K562 (cell line): ENCODE results near the gene LAIR2. TPM values are rescaled to one million over a fixed set of nuclear protein-coding genes. Genes with fewer than 3 reads are reported as not detected.

Experiments used
- BRCA1 ChIP-seq, 2 experiments: fragments of 450-650 bp in 1 of 2; sonication (generic) in 1 of 2; formaldehyde crosslinking in 1 of 2; IDR thresholded peaks; 2 replicates each; pipeline versions ENCODE4 v1.5.0 to v1.6.1; 2017 to 2020; ENCODE audit warnings: mild to moderate bottlenecking in 1 of 2, missing genetic modification reagents in 1 of 2
- CBFB ChIP-seq: sonication (generic); formaldehyde crosslinking; IDR thresholded peaks from 2 replicates; pipeline ENCODE4 v1.4.0; 2020; ENCODE audit warnings: mild to moderate bottlenecking, missing genetic modification reagents
- CXXC5 ChIP-seq: fragments of 250-450 bp; sonication (Bioruptor Pico); IDR thresholded peaks from 2 replicates; pipeline ENCODE4 v1.8.0; 2022; ENCODE audit warnings: inconsistent platforms, mild to moderate bottlenecking, moderate library complexity
- FOXA3 ChIP-seq, 2 experiments: fragments of 450-650 bp in 1 of 2; sonication (generic) in 1 of 2; formaldehyde crosslinking; IDR thresholded peaks in 1 of 2; conservative IDR thresholded peaks in 1 of 2; 2 replicates each; pipeline versions ENCODE4 v1.4.0 to v1.8.0; 2020 to 2022; ENCODE audit warnings: mild to moderate bottlenecking in 2 of 2, missing genetic modification reagents in 1 of 2
- FOXP1 ChIP-seq: sonication (generic); formaldehyde crosslinking; IDR thresholded peaks from 2 replicates; pipeline ENCODE4 v1.8.0; 2022; ENCODE audit warnings: mild to moderate bottlenecking, missing genetic modification reagents
- HIVEP1 ChIP-seq: fragments of 250-450 bp; sonication (Bioruptor Pico); IDR thresholded peaks from 2 replicates; pipeline ENCODE4 v1.4.0; 2020; ENCODE audit warnings: mild to moderate bottlenecking
- HNRNPLL ChIP-seq: fragments of 200-400 bp; formaldehyde crosslinking; IDR thresholded peaks from 2 replicates; pipeline ENCODE4 v1.6.1; 2017; ENCODE audit warnings: low read length, low read depth, mild to moderate bottlenecking; ENCODE audit not compliant: poor library complexity, severe bottlenecking
- MAZ ChIP-seq, 2 experiments: fragments of 450-650 bp in 1 of 2; sonication (generic) in 1 of 2; formaldehyde crosslinking; IDR thresholded peaks in 1 of 2; conservative IDR thresholded peaks in 1 of 2; 2 replicates each; pipeline versions ENCODE4 v1.4.0 to v1.5.0; 2020; ENCODE audit warnings: mild to moderate bottlenecking in 1 of 2, missing genetic modification reagents in 1 of 2
- MBD2 ChIP-seq: sonication (generic); IDR thresholded peaks from 2 replicates; pipeline ENCODE4 v1.6.1; 2016; ENCODE audit warnings: low read depth, borderline replicate concordance
- NEUROD1 ChIP-seq: fragments of 150-350 bp; IDR thresholded peaks from 2 replicates; pipeline ENCODE4 v1.6.1; 2014; ENCODE audit warnings: borderline replicate concordance, low read length, low read depth; ENCODE audit not compliant: partially characterized antibody
- PCBP2 ChIP-seq: fragments of 200-400 bp; formaldehyde crosslinking; IDR thresholded peaks from 2 replicates; pipeline ENCODE4 v1.6.1; 2018; ENCODE audit warnings: low read length, low read depth, mild to moderate bottlenecking, moderate library complexity; ENCODE audit not compliant: poor library complexity, severe bottlenecking
- RAD21 ChIP-seq, 2 experiments: fragments of 250-450 bp in 1 of 2; fragments of 450-650 bp in 1 of 2; sonication (Bioruptor Pico) in 1 of 2; formaldehyde crosslinking in 1 of 2; IDR thresholded peaks in 1 of 2; conservative IDR thresholded peaks in 1 of 2; 2 replicates each; pipeline versions ENCODE4 v1.4.0 to v1.8.0; 2020 to 2022; ENCODE audit warnings: mild to moderate bottlenecking in 2 of 2, moderate library complexity in 1 of 2
- RB1 ChIP-seq: fragments of 450-650 bp; IDR thresholded peaks from 2 replicates; pipeline ENCODE4 v1.6.1; 2017; ENCODE audit warnings: low read depth, mild to moderate bottlenecking
- RBM17 ChIP-seq: fragments of 200-400 bp; formaldehyde crosslinking; IDR thresholded peaks from 2 replicates; pipeline ENCODE4 v1.6.1; 2017; ENCODE audit warnings: low read depth, mild to moderate bottlenecking, low read length, borderline replicate concordance
- SMARCE1 ChIP-seq: fragments of 450-650 bp; IDR thresholded peaks from 2 replicates; pipeline ENCODE4 v1.7.1; 2016; ENCODE audit warnings: mild to moderate bottlenecking
- SREBF2 ChIP-seq: sonication (generic); formaldehyde crosslinking; IDR thresholded peaks from 2 replicates; pipeline ENCODE4 v1.4.0; 2020; ENCODE audit warnings: mild to moderate bottlenecking, missing genetic modification reagents
- TAL1 ChIP-seq: fragments of 450-650 bp; IDR thresholded peaks from 2 replicates; pipeline ENCODE4 v1.6.1; 2016; ENCODE audit warnings: mild to moderate bottlenecking
- TSC22D4 ChIP-seq: fragments of 450-650 bp; IDR thresholded peaks from 2 replicates; pipeline ENCODE4 v1.6.1; 2016; ENCODE audit warnings: missing genetic modification characterization, missing biosample characterization, control low read depth
- ZNF324 ChIP-seq: fragments of 250-450 bp; sonication (Bioruptor Pico); IDR thresholded peaks from 2 replicates; pipeline ENCODE4 v1.4.0; 2020; ENCODE audit warnings: mild to moderate bottlenecking
- ZNF41 ChIP-seq: fragments of 250-450 bp; sonication (Bioruptor Pico); conservative IDR thresholded peaks from 2 replicates; pipeline ENCODE4 v1.4.0; 2020; ENCODE audit warnings: mild to moderate bottlenecking
- ZNF507 ChIP-seq: conservative IDR thresholded peaks from 2 replicates; pipeline ENCODE4 v1.6.1; 2017; ENCODE audit warnings: missing genetic modification characterization, missing compliant biosample characterization
- polyA plus RNA-seq, 8 experiments: library from polyadenylated mRNA; depleted of rRNA in 4 of 8; stranded (reverse) in 5 of 8; unstranded in 3 of 8; fragments of >200 nt; fragmentation: Nextera tagmentation in 2 of 8; fragmentation: Illumina TruSeq in 1 of 8; extraction: Ambion mirVana in 2 of 8; extraction: Trizol in 1 of 8; gene quantifications; 2 replicates each; pipeline versions ENCODE4 v1.2.1 to v1.2.3, GENCODE V29; 2011 to 2014; ENCODE audit warnings: inconsistent platforms in 1 of 8, missing spikeins in 1 of 8
- total RNA-seq, 7 experiments: library from RNA; depleted of rRNA in 6 of 7; stranded (reverse); fragments of >200 nt in 6 of 7; fragmentation: Illumina TruSeq in 2 of 7; extraction: Trizol in 2 of 7; gene quantifications; 2 replicates each; pipeline versions ENCODE4 v1.2.1 to v1.2.3, GENCODE V29; 2011 to 2021; ENCODE audit warnings: low replicate concordance in 1 of 7
- TF ChIP-seq, protein P1 (sequence below): fragments of 450-650 bp; formaldehyde crosslinking; IDR thresholded peaks from 2 replicates; pipeline ENCODE4 v1.4.0; 2020; ENCODE audit warnings: mild to moderate bottlenecking, mixed read lengths
- TF ChIP-seq, protein P2 (sequence below): fragments of 250-450 bp; sonication (Bioruptor Pico); IDR thresholded peaks from 2 replicates; pipeline ENCODE4 v1.9.0; 2021; ENCODE audit warnings: mild to moderate bottlenecking
- TF ChIP-seq, protein P3 (sequence below): fragments of 450-650 bp; formaldehyde crosslinking; IDR thresholded peaks from 2 replicates; pipeline ENCODE4 v1.4.0; 2022; ENCODE audit warnings: missing genetic modification characterization
- TF ChIP-seq, protein P4 (sequence below): sonication (generic); formaldehyde crosslinking; IDR thresholded peaks from 2 replicates; pipeline ENCODE4 v1.8.1; 2023; ENCODE audit warnings: mild to moderate bottlenecking, missing genetic modification reagents

The LAIR2 gene
- total and polyA plus RNA-seq, 9 of the 15 experiments (the other 6 are each of a cell fraction or from before 2014, with no cell fraction given): not detected

DNA sequence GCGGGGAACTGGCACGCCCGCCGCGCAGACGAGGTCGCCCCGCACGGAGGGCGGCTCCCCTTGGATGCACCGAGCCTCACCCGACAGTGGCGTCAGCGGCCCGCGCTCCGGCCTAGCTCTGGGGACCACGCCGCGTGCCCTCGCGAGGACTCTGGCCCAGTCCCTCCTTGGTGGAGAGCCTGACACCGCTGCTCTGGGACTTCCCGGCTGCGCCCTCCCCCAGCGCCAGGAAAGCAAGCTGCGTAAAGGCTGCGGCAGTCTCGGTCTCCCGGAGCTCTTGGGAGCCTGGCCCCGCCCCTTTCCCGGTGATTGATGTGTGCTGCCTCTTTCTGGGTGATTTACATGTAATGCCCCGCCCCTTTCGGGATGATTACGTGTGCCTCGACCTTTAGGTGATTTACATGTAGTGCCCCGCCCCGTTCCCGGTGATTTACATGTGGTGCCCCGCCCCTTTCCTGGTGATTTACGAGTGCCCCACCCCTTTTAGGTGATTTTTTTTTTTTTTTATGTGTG is 39.0 kb upstream of the LAIR2 start, which contains the start of gene LENG9 (continued):
- TF ChIP-seq, protein P1, sequence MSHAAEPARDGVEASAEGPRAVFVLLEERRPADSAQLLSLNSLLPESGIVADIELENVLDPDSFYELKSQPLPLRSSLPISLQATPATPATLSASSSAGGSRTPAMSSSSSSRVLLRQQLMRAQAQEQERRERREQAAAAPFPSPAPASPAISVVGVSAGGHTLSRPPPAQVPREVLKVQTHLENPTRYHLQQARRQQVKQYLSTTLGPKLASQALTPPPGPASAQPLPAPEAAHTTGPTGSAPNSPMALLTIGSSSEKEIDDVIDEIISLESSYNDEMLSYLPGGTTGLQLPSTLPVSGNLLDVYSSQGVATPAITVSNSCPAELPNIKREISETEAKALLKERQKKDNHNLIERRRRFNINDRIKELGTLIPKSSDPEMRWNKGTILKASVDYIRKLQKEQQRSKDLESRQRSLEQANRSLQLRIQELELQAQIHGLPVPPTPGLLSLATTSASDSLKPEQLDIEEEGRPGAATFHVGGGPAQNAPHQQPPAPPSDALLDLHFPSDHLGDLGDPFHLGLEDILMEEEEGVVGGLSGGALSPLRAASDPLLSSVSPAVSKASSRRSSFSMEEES (CRISPR knock-in tag): no peak
- TF ChIP-seq HNRNPLL: peak; percentile 99
- TF ChIP-seq NEUROD1: no peak
- TF ChIP-seq, protein P2, sequence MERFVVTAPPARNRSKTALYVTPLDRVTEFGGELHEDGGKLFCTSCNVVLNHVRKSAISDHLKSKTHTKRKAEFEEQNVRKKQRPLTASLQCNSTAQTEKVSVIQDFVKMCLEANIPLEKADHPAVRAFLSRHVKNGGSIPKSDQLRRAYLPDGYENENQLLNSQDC (CRISPR knock-in tag): no peak
- no peak for TF ChIP-seq SMARCE1
- TF ChIP-seq MBD2: no peak
- TF ChIP-seq RB1: peak; percentile 43; the same call in 1 of the 2 replicates
- TF ChIP-seq ZNF324 (CRISPR knock-in tag): no peak
- TF ChIP-seq, protein P3, sequence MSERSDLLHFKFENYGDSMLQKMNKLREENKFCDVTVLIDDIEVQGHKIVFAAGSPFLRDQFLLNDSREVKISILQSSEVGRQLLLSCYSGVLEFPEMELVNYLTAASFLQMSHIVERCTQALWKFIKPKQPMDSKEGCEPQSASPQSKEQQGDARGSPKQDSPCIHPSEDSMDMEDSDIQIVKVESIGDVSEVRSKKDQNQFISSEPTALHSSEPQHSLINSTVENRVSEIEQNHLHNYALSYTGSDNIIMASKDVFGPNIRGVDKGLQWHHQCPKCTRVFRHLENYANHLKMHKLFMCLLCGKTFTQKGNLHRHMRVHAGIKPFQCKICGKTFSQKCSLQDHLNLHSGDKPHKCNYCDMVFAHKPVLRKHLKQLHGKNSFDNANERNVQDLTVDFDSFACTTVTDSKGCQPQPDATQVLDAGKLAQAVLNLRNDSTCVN (CRISPR knock-in tag): no peak
- TF ChIP-seq MAZ (CRISPR knock-in tag; conservative IDR thresholded peaks at IDR 0.05 in 1 of 2, IDR thresholded peaks at IDR 0.05 in 1 of 2): peak in 1 of 2 experiments; percentile 42; a peak in 2 of 4 replicates
- no peak for TF ChIP-seq SREBF2 (CRISPR knock-in tag)
- TF ChIP-seq ZNF41: no peak
- TF ChIP-seq, protein P4, sequence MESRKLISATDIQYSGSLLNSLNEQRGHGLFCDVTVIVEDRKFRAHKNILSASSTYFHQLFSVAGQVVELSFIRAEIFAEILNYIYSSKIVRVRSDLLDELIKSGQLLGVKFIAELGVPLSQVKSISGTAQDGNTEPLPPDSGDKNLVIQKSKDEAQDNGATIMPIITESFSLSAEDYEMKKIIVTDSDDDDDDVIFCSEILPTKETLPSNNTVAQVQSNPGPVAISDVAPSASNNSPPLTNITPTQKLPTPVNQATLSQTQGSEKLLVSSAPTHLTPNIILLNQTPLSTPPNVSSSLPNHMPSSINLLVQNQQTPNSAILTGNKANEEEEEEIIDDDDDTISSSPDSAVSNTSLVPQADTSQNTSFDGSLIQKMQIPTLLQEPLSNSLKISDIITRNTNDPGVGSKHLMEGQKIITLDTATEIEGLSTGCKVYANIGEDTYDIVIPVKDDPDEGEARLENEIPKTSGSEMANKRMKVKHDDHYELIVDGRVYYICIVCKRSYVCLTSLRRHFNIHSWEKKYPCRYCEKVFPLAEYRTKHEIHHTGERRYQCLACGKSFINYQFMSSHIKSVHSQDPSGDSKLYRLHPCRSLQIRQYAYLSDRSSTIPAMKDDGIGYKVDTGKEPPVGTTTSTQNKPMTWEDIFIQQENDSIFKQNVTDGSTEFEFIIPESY (CRISPR knock-in tag): no peak
- peak; percentile 70; the same call in 1 of the 2 replicates for TF ChIP-seq FOXP1 (CRISPR knock-in tag)
- TF ChIP-seq BRCA1 (IDR thresholded peaks at IDR 0.05): no peak
- TF ChIP-seq BRCA1 (CRISPR knock-in tag; IDR thresholded peaks at IDR 0.05): no peak
- TF ChIP-seq TAL1: no peak
- no peak for TF ChIP-seq RAD21 (CRISPR knock-in tag; conservative IDR thresholded peaks at IDR 0.05 in 1 of 2, IDR thresholded peaks at IDR 0.05 in 1 of 2)
- no peak for TF ChIP-seq PCBP2
- TF ChIP-seq RBM17: no peak
- no peak for TF ChIP-seq FOXA3 (CRISPR knock-in tag; conservative IDR thresholded peaks at IDR 0.05 in 1 of 2, IDR thresholded peaks at IDR 0.05 in 1 of 2)
- TF ChIP-seq HIVEP1: no peak
- TF ChIP-seq CBFB: no peak
- no peak for TF ChIP-seq TSC22D4 (tag)
- TF ChIP-seq CXXC5 (CRISPR knock-in tag): peak; percentile 49; the same call in 1 of the 2 replicates
- TF ChIP-seq ZNF507 (tag): no peak
